HepG2 (cell line): ENCODE data around the gene KDM8. TPM values are rescaled to one million over a fixed set of nuclear protein-coding genes. Genes with fewer than 3 reads are reported as not detected.

Experiments
- ATAC-seq: fragments of 200-7000 bp; cut with Tn5 transposase; 3 replicates; pipeline ENCODE4 v1.9.1; 2020; ENCODE audit warnings: mild to moderate bottlenecking, moderate library complexity
- BruUV-seq: library from RNA; stranded (reverse); fragments of 400-500 nt; replicated peaks from 2 replicates; lab custom pipeline; 2021; lab: Mats Ljungman, UMichigan
- CTCF ChIA-PET: fragments of 300-600 bp; formaldehyde crosslinking; extraction: SDS; loops from one replicate; lab custom pipeline; 2021; ENCODE audit warnings: low total read pairs, inconsistent platforms, low intra/inter-chr PET ratio; lab: Yijun Ruan, JAX
- POLR2A ChIA-PET: fragments of 350-600 bp; sonication (Branson Sonifier 250); formaldehyde crosslinking; loops from one replicate; lab custom pipeline; 2020; ENCODE audit warnings: antibody characterized with exemption, inconsistent platforms; lab: Yijun Ruan, JAX
- DNase-seq: peaks from one replicate; pipeline ENCODE4 v3.0.0-alpha.2; 2015; ENCODE audit warnings: low spot score
- FAIRE-seq: peaks from 3 replicates; lab custom pipeline; 2011; peaks lifted over from hg19 to GRCh38; lab: Jason Lieb, UNC
- H2AFZ ChIP-seq: one replicate; pipeline ENCODE4 v1.6.1; 2011; ENCODE audit warnings: low read length, inconsistent platforms
- H3K27ac ChIP-seq: fragments of 300-600 bp; 3 replicates; pipeline ENCODE4 v1.8.0; 2011; ENCODE audit warnings: mixed run types, mild to moderate bottlenecking, mixed read lengths, low read length, inconsistent platforms; ENCODE audit not compliant: insufficient read depth; ENCODE audit errors: extremely low read length
- H3K27me3 ChIP-seq, 2 experiments: fragments of 200-600 bp in 1 of 2; 2 replicates in 1 of 2; 3 replicates in 1 of 2; pipeline versions ENCODE4 v1.6.0 to v1.8.0; 2011; ENCODE audit warnings: low read length in 2 of 2, mild to moderate bottlenecking in 2 of 2, moderate library complexity in 2 of 2, inconsistent platforms in 1 of 2; ENCODE audit not compliant: insufficient read depth in 2 of 2, control insufficient read depth in 1 of 2
- H3K36me3 ChIP-seq, 2 experiments: fragments of 200-600 bp in 1 of 2; replicated peaks in 1 of 2; 2 replicates in 1 of 2; 3 replicates in 1 of 2; pipeline versions ENCODE4 v1.5.1 to v1.8.0; 2011; ENCODE audit warnings: low read length in 2 of 2, inconsistent platforms in 1 of 2; ENCODE audit not compliant: insufficient read depth in 2 of 2, control insufficient read depth in 1 of 2
- H3K4me1 ChIP-seq: 2 replicates; pipeline ENCODE4 v1.5.1; 2012; ENCODE audit warnings: low read length, inconsistent platforms; ENCODE audit not compliant: insufficient read depth
- H3K4me2 ChIP-seq: 2 replicates; pipeline ENCODE4 v1.6.0; 2011; ENCODE audit warnings: low read depth, low read length, inconsistent platforms
- H3K4me3 ChIP-seq, 3 experiments: fragments of 200-600 bp in 1 of 3; sonication (generic), shearing (Covaris generic) in 1 of 3; replicated peaks in 1 of 3; 2 replicates each; pipeline ENCODE4 v1.5.1; 2011 to 2016; ENCODE audit warnings: low read length in 3 of 3, inconsistent platforms in 2 of 3, low read depth in 2 of 3, mild to moderate bottlenecking in 2 of 3, control low read depth in 1 of 3, mixed read lengths in 1 of 3; ENCODE audit not compliant: insufficient read depth in 1 of 3
- H3K79me2 ChIP-seq: one replicate; pipeline ENCODE4 v1.6.1; 2011; ENCODE audit warnings: low read length, inconsistent platforms; ENCODE audit not compliant: insufficient read depth
- H3K9ac ChIP-seq: 2 replicates; pipeline ENCODE4 v1.6.0; 2011; ENCODE audit warnings: mild to moderate bottlenecking, low read depth, low read length, inconsistent platforms; ENCODE audit not compliant: insufficient read depth
- H3K9me3 ChIP-seq: 2 replicates; pipeline ENCODE4 v1.5.1; 2012; ENCODE audit warnings: mild to moderate bottlenecking, low read length
- H4K20me1 ChIP-seq: 2 replicates; pipeline ENCODE4 v1.6.0; 2011; ENCODE audit warnings: inconsistent platforms, mild to moderate bottlenecking, low read length, moderate library complexity; ENCODE audit not compliant: insufficient read depth
- CTCF ChIP-seq: sonication (generic); formaldehyde crosslinking; IDR thresholded peaks from 2 replicates; pipeline ENCODE4 v1.5.0; 2020; ENCODE audit warnings: mild to moderate bottlenecking, missing genetic modification reagents, moderate library complexity
- E2F2 ChIP-seq: sonication (generic); formaldehyde crosslinking; IDR thresholded peaks from 2 replicates; pipeline ENCODE4 v1.4.0; 2020; ENCODE audit warnings: missing genetic modification reagents, borderline replicate concordance
- GPN1 ChIP-seq: sonication (generic); formaldehyde crosslinking; IDR thresholded peaks from 2 replicates; pipeline ENCODE4 v1.5.1; 2020; ENCODE audit warnings: missing genetic modification reagents, borderline replicate concordance
- KDM2A ChIP-seq: sonication (generic); formaldehyde crosslinking; IDR thresholded peaks from 2 replicates; pipeline ENCODE4 v1.4.0; 2020; ENCODE audit warnings: low read depth, missing genetic modification reagents, borderline replicate concordance
- KMT2A ChIP-seq: sonication (generic); formaldehyde crosslinking; IDR thresholded peaks from 2 replicates; pipeline ENCODE4 v1.4.0; 2020; ENCODE audit warnings: missing genetic modification reagents
- MTA3 ChIP-seq: sonication (generic); formaldehyde crosslinking; IDR thresholded peaks from 2 replicates; pipeline ENCODE4 v1.4.0; 2020; ENCODE audit warnings: missing genetic modification reagents
- MTF1 ChIP-seq: sonication (generic); formaldehyde crosslinking; IDR thresholded peaks from 2 replicates; pipeline ENCODE4 v1.5.0; 2020; ENCODE audit warnings: missing genetic modification reagents
- MYPOP ChIP-seq: sonication (generic); formaldehyde crosslinking; IDR thresholded peaks from 2 replicates; pipeline ENCODE4 v1.8.1; 2023; ENCODE audit warnings: mild to moderate bottlenecking, moderate library complexity, missing genetic modification reagents
- SMC3 ChIP-seq: IDR thresholded peaks from 2 replicates; pipeline ENCODE4 v1.6.1; 2011; ENCODE audit warnings: low read length, improper control_type of control experiment
- SP5 ChIP-seq: IDR thresholded peaks from 2 replicates; pipeline ENCODE4 v1.6.1; 2016; ENCODE audit warnings: low read depth, borderline replicate concordance
- SSRP1 ChIP-seq: IDR thresholded peaks from 2 replicates; pipeline ENCODE4 v1.6.1; 2016; ENCODE audit warnings: control low read depth
- XRCC5 ChIP-seq: fragments of 200-400 bp; formaldehyde crosslinking; optimal IDR thresholded peaks from 2 replicates; pipeline ENCODE3; 2017; ENCODE audit warnings: mild to moderate bottlenecking, low read length
- ZNF513 ChIP-seq: sonication (generic); formaldehyde crosslinking; conservative IDR thresholded peaks from 2 replicates; pipeline ENCODE4 v1.5.0; 2020; ENCODE audit warnings: missing genetic modification reagents
- ZNF615 ChIP-seq: sonication (generic); formaldehyde crosslinking; IDR thresholded peaks from 2 replicates; pipeline ENCODE4 v1.5.0; 2020; ENCODE audit warnings: mild to moderate bottlenecking, missing genetic modification reagents, borderline replicate concordance
- ZNF768 ChIP-seq: sonication (generic); formaldehyde crosslinking; IDR thresholded peaks from 2 replicates; pipeline ENCODE4 v1.4.0; 2020; ENCODE audit warnings: missing genetic modification reagents
- WGBS: methylation state at CpG from one replicate; pipeline ENCODE4 v1.1.6; 2017; ENCODE audit warnings: low lambda C conversion rate; 5-methylcytosine and 5-hydroxymethylcytosine counted together
- in situ Hi-C: cut with HindIII; loops from 2 replicates; pipeline ENCODE4 v1.10.0; 2017; ENCODE audit warnings: low pct_unique_long_range_greater_than_20kb; ENCODE audit not compliant: extremely low pct_ligation_motif_present
- intact Hi-C: fragments of 100-400 bp; cut with micrococcal nuclease; formaldehyde crosslinking; loops from one replicate; pipeline ENCODE4 v1.10.0; 2022; ENCODE audit not compliant: unreplicated experiment
- polyA plus RNA-seq, 8 experiments: library from polyadenylated mRNA; depleted of rRNA in 3 of 8; stranded (reverse) in 7 of 8; unstranded in 1 of 8; fragments of >200 nt; fragmentation: Illumina TruSeq in 4 of 8; extraction: Trizol in 4 of 8; gene quantifications; 2 replicates each; pipeline versions ENCODE4 v1.2.1 to v1.2.3, GENCODE V29; 2011 to 2016; ENCODE audit warnings: low read depth in 4 of 8, missing spikeins in 1 of 8, mixed read lengths in 1 of 8; ENCODE audit not compliant: insufficient read depth in 1 of 8
- total RNA-seq, 5 experiments: library from RNA; depleted of rRNA; stranded (reverse); fragments of >200 nt; fragmentation: Illumina TruSeq; extraction: Trizol; gene quantifications; 2 replicates each; pipeline ENCODE4 v1.2.3, GENCODE V29; 2016; ENCODE audit warnings: low read depth in 1 of 5
- TF ChIP-seq, protein P1 (sequence below): sonication (generic); formaldehyde crosslinking; IDR thresholded peaks from 2 replicates; pipeline ENCODE4 v1.4.0; 2020; ENCODE audit warnings: missing genetic modification reagents

The KDM8 gene
- total and polyA plus RNA-seq, 2 of the 13 experiments (the other 11 are each of a cell fraction or from before 2014, with no cell fraction given), result 3.3 to 8.6 TPM

DNA sequence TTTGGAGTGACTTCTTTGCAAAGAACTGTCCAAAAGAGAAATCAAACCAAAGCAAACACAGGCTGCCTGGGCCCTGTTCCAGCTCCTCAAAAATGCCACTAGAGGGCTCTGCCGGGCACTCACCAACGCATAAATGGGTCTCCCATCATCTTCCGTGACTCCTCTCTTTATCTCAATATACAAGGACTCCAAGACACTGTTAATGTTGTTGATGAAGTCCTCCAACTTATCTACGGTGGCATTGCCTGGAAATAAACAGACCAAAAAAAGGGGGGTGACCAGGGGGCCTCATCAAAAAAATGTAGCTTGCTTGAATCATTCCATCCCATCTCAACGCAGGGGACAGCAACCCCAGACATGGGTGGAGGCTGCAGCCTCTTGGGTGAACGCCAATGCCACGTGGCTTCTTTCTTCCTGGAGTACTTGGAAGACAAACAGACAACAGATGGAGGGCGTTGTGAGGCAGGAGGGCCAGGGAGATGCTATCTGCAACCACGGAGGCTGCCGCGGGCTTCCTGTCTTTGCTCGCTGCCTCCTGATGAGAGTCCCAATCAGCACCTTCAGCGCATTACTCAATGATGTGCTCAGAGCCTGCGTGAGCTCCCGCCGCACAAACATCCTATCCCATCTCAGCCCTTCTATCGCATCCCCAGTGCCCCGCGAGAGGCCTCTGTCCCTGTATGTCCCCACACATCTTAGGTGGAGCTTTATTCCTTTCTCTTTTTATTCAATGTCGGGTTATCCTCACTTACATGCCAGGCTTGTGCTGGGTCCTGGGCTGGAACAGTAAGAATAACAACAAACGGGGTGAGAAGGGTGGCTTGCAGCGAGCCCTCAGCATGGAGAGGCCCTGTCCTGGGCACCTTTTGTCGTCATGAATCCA is 32.0 kb downstream of the KDM8 start:
- ChIA-PET CTCF (interaction anchor here (1.2 to 3.2 kb wide), 6 partner anchors 56 to 222 kb away, joined by 4 to 29 read pairs (median 7); no protein-coding TSS in a partner anchor), POLR2A (interaction anchor here (0.8 to 2.0 kb wide), 4 partner anchors 33 to 139 kb away, joined by 4 to 11 read pairs (median 4); no protein-coding TSS in a partner anchor)
- WGBS, result 74% methylated on average over 23 of the region's 23 CpGs
- no peaks in the 10 kb centered on the region for H3K9me3 ChIP-seq
- no peak overlapping the region for H3K9ac ChIP-seq
- H3K4me1 ChIP-seq, result no peaks in the 10 kb centered on the region
- H4K20me1 ChIP-seq, result no peaks in the 10 kb centered on the region
- in situ Hi-C loops, result no loop called here
- intact Hi-C loops, result loop anchor here (1.0 to 2.0 kb wide), 4 partner anchors 30 to 222 kb away; no protein-coding TSS in a partner anchor
- no TSS peak for BruUV-seq
- peaks cover 14 to 32% of the 10 kb centered on the region in 2 experiments; a peak in 4 of 5 replicates for H3K36me3 ChIP-seq
- H3K4me3 ChIP-seq, result no peak overlapping the region
- H2AFZ ChIP-seq, result no peak overlapping the region
- H3K79me2 ChIP-seq, result no peaks in the 10 kb centered on the region
- ATAC-seq (peak; percentile 77), FAIRE-seq (peak; percentile 90), DNase-seq (peak; percentile 60)
- no peak overlapping the region for H3K4me2 ChIP-seq
- H3K27me3 ChIP-seq, result no peaks in the 10 kb centered on the region
- no peak overlapping the region for H3K27ac ChIP-seq
- TF ChIP-seq XRCC5 (peak; percentile 69), ZNF615 (CRISPR knock-in tag) (no peak), KMT2A (CRISPR knock-in tag) (no peak), GPN1 (CRISPR knock-in tag) (no peak), SP5 (no peak), E2F2 (CRISPR knock-in tag) (no peak), MTA3 (CRISPR knock-in tag) (no peak), SSRP1 (CRISPR knock-in tag) (no peak), CTCF (CRISPR knock-in tag) (peak; percentile 85), ZNF513 (0 out of 2 replicates have a peak, but pooled peaks have one; percentile 62), MTF1 (CRISPR knock-in tag) (no peak), ZNF768 (no peak), MYPOP (no peak), SMC3 (peak; percentile 99), KDM2A (peak; percentile 56; the same call in 1 of the 2 replicates)
- TF ChIP-seq, protein P1, sequence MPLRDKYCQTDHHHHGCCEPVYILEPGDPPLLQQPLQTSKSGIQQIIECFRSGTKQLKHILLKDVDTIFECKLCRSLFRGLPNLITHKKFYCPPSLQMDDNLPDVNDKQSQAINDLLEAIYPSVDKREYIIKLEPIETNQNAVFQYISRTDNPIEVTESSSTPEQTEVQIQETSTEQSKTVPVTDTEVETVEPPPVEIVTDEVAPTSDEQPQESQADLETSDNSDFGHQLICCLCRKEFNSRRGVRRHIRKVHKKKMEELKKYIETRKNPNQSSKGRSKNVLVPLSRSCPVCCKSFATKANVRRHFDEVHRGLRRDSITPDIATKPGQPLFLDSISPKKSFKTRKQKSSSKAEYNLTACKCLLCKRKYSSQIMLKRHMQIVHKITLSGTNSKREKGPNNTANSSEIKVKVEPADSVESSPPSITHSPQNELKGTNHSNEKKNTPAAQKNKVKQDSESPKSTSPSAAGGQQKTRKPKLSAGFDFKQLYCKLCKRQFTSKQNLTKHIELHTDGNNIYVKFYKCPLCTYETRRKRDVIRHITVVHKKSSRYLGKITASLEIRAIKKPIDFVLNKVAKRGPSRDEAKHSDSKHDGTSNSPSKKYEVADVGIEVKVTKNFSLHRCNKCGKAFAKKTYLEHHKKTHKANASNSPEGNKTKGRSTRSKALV (CRISPR knock-in tag), result 0 out of 2 replicates have a peak, but pooled peaks have one; percentile 34
